ENCODE measurements around the gene TBCB. TPM values are rescaled to one million over a fixed set of nuclear protein-coding genes. Genes with fewer than 3 reads are reported as not detected.
A peak's percentile ranks its signal among the peaks of the same experiment; 100 is the strongest.
"Not testable (repeated sequence)": the region's sequence is repeated elsewhere in the genome, so short reads cannot be mapped to it uniquely, and the experiment has no call there.

The TBCB gene
- total RNA-seq, 5 donors from 2014 or later (not counting 1 experiment from before 2014, with no cell fraction given) = 111 to 179 (median 150) TPM

DNA sequence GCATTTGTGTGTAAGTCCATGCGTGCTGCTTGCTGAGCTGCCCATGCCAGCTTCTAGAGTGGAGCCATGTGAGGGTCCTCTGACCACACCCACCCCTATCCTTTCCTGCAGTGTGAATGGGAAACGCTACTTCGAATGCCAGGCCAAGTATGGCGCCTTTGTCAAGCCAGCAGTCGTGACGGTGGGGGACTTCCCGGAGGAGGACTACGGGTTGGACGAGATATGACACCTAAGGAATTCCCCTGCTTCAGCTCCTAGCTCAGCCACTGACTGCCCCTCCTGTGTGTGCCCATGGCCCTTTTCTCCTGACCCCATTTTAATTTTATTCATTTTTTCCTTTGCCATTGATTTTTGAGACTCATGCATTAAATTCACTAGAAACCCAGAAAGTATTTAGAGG, 10.3 kb downstream of the TBCB start:
- DNase-seq (peak in 1 of 35 experiments; percentile 16), ATAC-seq (replicated peaks in 1 of 4) (no peak)
- POLR2A ChIA-PET = interaction anchor here in 1 of 2 donors (0.6 kb wide), 1 partner anchor 36 kb away, joined by 3 read pairs; no protein-coding TSS in a partner anchor
- no peak overlapping the region for H3K4me3 Mint-ChIP-seq
- no peak overlapping the region for H3K27ac ChIP-seq (ENCODE audit: low read length)
- WGBS (ENCODE audit: insufficient coverage) = 67% methylated on average over 8 of the region's 9 CpGs
- H3K9me3 ChIP-seq = no peaks in the 10 kb centered on the region
- H3K9me3 Mint-ChIP-seq = no peaks in the 10 kb centered on the region
- no peak overlapping the region for H3K27ac Mint-ChIP-seq
- CTCF ChIA-PET = interaction anchor here in 1 of 2 donors (0.6 kb wide), 1 partner anchor 48 kb away, joined by 3 read pairs; no protein-coding TSS in a partner anchor
- H3K27me3 ChIP-seq (replicated peaks in 1 of 2; ENCODE audit: control insufficient read depth in 2 of 2, extremely low read depth in 1 of 2, insufficient read depth in 2 of 2, low read length in 1 of 2) = no peaks in the 10 kb centered on the region
- peaks cover 26% of the 10 kb centered on the region for H3K36me3 Mint-ChIP-seq
- no peak overlapping the region for H3K4me3 ChIP-seq (ENCODE audit: control insufficient read depth in 1 of 2, extremely low read depth in 1 of 2, low read length in 1 of 2)
- peaks cover 6 to 18% of the 10 kb centered on the region in 2 experiments for H3K4me1 ChIP-seq (ENCODE audit: control insufficient read depth in 1 of 2, extremely low read depth in 1 of 2, insufficient read depth in 2 of 2, low read length in 2 of 2)
- H3K36me3 ChIP-seq (ENCODE audit: control insufficient read depth in 2 of 2, extremely low read depth in 1 of 2, insufficient read depth in 1 of 2, low read length in 1 of 2) = peaks cover 15 to 30% of the 10 kb centered on the region in 2 donors
- no peaks in the 10 kb centered on the region for H3K27me3 Mint-ChIP-seq
- H3K4me1 Mint-ChIP-seq = peaks cover 6 to 14% (median 13%) of the 10 kb centered on the region in 3 donors

DNA sequence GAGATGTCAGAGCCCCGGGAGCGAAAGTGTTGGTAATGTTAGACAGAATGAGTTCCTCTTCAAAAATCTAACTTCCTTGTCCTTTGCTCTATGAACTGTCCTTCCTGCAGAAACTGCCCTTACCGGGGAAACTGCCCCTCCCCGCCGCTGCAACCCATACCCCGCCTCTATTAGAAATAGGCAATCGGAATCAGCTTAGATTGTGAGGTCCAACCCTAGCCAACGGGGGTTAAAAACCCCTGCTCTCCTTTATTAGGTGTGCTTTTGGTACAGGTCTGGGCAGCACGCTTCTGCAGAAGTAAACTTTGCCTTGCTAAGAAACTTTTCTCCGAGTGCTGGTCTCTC, 13.1 kb downstream of the TBCB start:
- no peak for DNase-seq
- Mint-ChIP-seq H3K4me3 (peak overlapping the region; percentile 82 to 88 (median 85)), H3K27ac (peak overlapping the region; percentile 88 to 90), H3K36me3 (peaks cover 17% of the 10 kb centered on the region), H3K9me3 (no peaks in the 10 kb centered on the region), H3K27me3 (no peaks in the 10 kb centered on the region), H3K4me1 (peaks cover 6 to 34% (median 29%) of the 10 kb centered on the region in 3 donors)
- no CpG with 5 or more reads among the region's 10 CpGs for WGBS (ENCODE audit: insufficient coverage)
- POLR2A ChIA-PET = interaction anchor here in 1 of 2 donors (0.6 to 0.7 kb wide), 2 partner anchors 16 to 225 kb away, joined by 3 to 7 read pairs; no protein-coding TSS in a partner anchor
- ATAC-seq (replicated peaks in 1 of 4) = no peak
- peak overlapping the region; percentile 66 for H3K27ac ChIP-seq (ENCODE audit: low read length)
- H3K27me3 ChIP-seq (replicated peaks in 1 of 2; ENCODE audit: control insufficient read depth in 2 of 2, extremely low read depth in 1 of 2, insufficient read depth in 2 of 2, low read length in 1 of 2) = no peaks in the 10 kb centered on the region
- peak overlapping the region; percentile 69 to 78 for H3K4me3 ChIP-seq (ENCODE audit: control insufficient read depth in 1 of 2, extremely low read depth in 1 of 2, low read length in 1 of 2)
- H3K36me3 ChIP-seq (ENCODE audit: control insufficient read depth in 2 of 2, extremely low read depth in 1 of 2, insufficient read depth in 1 of 2, low read length in 1 of 2) = peaks cover 6 to 18% of the 10 kb centered on the region in 2 donors
- H3K9me3 ChIP-seq = no peaks in the 10 kb centered on the region
- peaks cover 6 to 43% of the 10 kb centered on the region in 2 experiments for H3K4me1 ChIP-seq (ENCODE audit: control insufficient read depth in 1 of 2, extremely low read depth in 1 of 2, insufficient read depth in 2 of 2, low read length in 2 of 2)
- CTCF ChIA-PET = interaction anchor here in 1 of 2 donors (0.6 to 2.7 kb wide), 12 partner anchors 10 to 175 kb away, joined by 3 to 10 read pairs (median 4); partner anchors contain the start of genes CAPNS1, THAP8, ZNF146 and ZNF565

DNA sequence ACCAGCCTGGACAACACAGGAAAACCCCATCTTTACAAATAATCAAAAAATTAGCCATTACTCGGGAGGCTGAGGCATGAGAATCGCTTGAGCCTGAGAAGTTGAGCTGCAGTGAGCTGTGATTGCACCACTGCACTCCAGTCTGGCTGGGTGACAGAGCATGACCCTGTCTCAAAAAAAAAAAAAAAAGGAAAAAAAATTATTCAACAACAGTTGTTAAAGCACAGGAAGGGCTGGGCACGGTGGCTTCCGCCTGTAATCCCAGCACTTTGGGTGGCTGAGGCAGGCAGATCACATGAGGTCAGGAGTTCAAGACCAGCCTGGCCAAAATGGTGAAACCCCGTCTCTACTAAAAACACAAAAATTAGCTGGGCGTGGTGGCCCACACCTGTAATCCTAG, 16.0 kb downstream of the TBCB start:
- H3K27ac Mint-ChIP-seq; H3K36me3 Mint-ChIP-seq; H3K36me3 ChIP-seq (ENCODE audit: control insufficient read depth in 2 of 2, extremely low read depth in 1 of 2, insufficient read depth in 1 of 2, low read length in 1 of 2); H3K4me3 ChIP-seq (ENCODE audit: control insufficient read depth in 1 of 2, extremely low read depth in 1 of 2, low read length in 1 of 2); H3K27ac ChIP-seq (ENCODE audit: low read length); H3K27me3 ChIP-seq (replicated peaks in 1 of 2; ENCODE audit: control insufficient read depth in 2 of 2, extremely low read depth in 1 of 2, insufficient read depth in 2 of 2, low read length in 1 of 2); ATAC-seq (replicated peaks in 1 of 4); H3K9me3 ChIP-seq; POLR2A ChIA-PET; H3K27me3 Mint-ChIP-seq; H3K9me3 Mint-ChIP-seq: not testable (repeated sequence)
- peaks cover 6 to 44% of the 10 kb centered on the region in 2 experiments for H3K4me1 ChIP-seq (ENCODE audit: control insufficient read depth in 1 of 2, extremely low read depth in 1 of 2, insufficient read depth in 2 of 2, low read length in 2 of 2)
- H3K4me1 Mint-ChIP-seq = peaks cover 6 to 36% (median 31%) of the 10 kb centered on the region in 3 donors
- H3K4me3 Mint-ChIP-seq = peak overlapping the region in 1 of 3 donors; percentile 17
- peak in 3 of 35 experiments; percentile 17 to 22 (median 22) for DNase-seq
- CTCF ChIA-PET = interaction anchor here (0.6 to 1.1 kb wide), 3 partner anchors 11 to 72 kb away, joined by 3 to 8 read pairs (median 3); no protein-coding TSS in a partner anchor
- WGBS (ENCODE audit: insufficient coverage) = 77% methylated on average over 4 of the region's 6 CpGs

DNA sequence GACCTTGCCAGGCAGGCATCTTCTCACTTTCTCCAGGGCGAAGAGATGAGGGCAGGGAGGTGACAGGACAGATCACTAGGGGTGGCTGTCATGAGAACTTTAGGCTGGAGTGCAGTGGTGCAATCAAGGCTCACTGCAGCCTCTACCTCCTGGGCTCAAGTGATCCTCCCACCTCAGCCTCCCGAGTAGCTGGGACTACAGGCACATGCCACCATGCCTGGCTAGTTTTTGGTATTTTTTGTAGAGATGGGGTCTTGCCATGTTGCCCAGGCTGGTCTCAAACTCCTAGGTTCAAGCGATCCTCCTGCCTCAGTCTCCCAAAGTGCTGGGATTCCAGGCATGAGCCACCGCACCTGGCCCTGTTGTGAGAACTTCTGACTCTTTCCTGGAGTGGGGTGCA, 19.6 kb downstream of the TBCB start:
- H3K4me1 ChIP-seq (ENCODE audit: control insufficient read depth in 1 of 2, extremely low read depth in 1 of 2, insufficient read depth in 2 of 2, low read length in 2 of 2) = peaks cover 0 to 36% of the 10 kb centered on the region in 2 experiments
- ATAC-seq (replicated peaks in 1 of 4); H3K36me3 ChIP-seq (ENCODE audit: control insufficient read depth in 2 of 2, extremely low read depth in 1 of 2, insufficient read depth in 1 of 2, low read length in 1 of 2); H3K9me3 ChIP-seq; POLR2A ChIA-PET; H3K27me3 Mint-ChIP-seq; H3K9me3 Mint-ChIP-seq; H3K4me3 Mint-ChIP-seq; H3K36me3 Mint-ChIP-seq; H3K27ac ChIP-seq (ENCODE audit: low read length); H3K4me3 ChIP-seq (ENCODE audit: control insufficient read depth in 1 of 2, extremely low read depth in 1 of 2, low read length in 1 of 2); DNase-seq; H3K27ac Mint-ChIP-seq; CTCF ChIA-PET; H3K27me3 ChIP-seq (replicated peaks in 1 of 2; ENCODE audit: control insufficient read depth in 2 of 2, extremely low read depth in 1 of 2, insufficient read depth in 2 of 2, low read length in 1 of 2): not testable (repeated sequence)
- H3K4me1 Mint-ChIP-seq = peaks cover 0 to 32% (median 24%) of the 10 kb centered on the region in 3 donors
- 100% methylated on average over 2 of the region's 4 CpGs for WGBS (ENCODE audit: insufficient coverage)

DNA sequence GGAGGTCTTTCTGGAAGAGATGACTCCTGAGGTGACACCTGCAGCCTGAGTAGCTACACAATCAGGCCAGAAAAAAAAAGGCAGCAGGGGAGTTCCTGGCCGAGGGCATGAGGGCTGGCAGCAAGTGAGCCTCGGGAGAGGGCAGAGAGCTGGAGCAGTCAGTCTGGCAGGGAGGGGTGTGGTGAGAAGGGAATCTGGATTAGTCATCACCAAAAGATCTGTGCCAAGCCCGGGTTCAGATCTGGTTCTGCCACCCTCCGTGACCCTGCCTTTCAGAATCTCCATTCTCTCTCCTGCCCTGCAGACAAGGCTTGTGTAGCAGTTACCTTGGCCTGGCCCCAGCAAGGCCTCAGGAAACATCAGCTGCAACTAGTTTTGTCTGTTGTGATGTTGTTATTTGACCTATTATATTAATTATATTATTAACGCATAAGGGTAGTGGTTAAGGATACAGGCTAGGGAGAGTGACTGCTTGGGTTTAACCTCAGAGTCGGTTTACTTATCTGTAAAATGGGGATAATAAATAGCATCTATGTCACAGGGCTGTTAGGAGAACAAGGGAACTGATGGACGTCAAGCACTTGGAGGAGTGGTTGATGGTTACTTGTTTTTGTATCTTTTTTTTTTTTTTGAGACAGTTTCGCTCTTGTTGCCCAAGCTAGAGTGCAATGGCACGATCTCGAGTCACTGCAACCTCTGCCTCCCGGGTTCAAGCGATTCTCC, 21.9 kb downstream of the TBCB start:
- H3K9me3 Mint-ChIP-seq = no peaks in the 10 kb centered on the region
- H3K27ac ChIP-seq (ENCODE audit: low read length) = no peak overlapping the region

DNA sequence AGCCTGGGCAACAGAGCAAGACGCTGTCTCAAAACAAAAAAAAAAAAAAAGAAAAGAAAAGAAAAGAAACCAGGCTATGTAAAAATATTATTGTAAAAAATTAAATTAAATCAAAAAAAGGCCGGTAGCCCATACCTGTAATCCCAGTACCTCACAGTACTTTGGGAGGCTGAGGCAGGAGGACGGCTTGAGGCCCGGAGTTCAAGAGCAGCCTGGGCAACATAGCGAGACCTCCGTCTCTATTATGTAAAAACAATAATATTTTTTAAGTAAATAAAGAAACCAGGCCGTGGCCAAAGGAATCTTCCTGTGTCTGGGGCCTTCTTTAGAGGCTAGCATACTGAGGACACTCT, 23.8 kb downstream of the TBCB start:
- Histone ChIP-seq H3K27ac (ENCODE audit: low read length) (peak overlapping the region; percentile 57), H3K4me1 (ENCODE audit: control insufficient read depth in 1 of 2, extremely low read depth in 1 of 2, insufficient read depth in 2 of 2, low read length in 2 of 2) (peaks cover 0 to 22% of the 10 kb centered on the region in 2 experiments), H3K9me3 (no peaks in the 10 kb centered on the region), H3K36me3 (ENCODE audit: control insufficient read depth in 2 of 2, extremely low read depth in 1 of 2, insufficient read depth in 1 of 2, low read length in 1 of 2) (peaks cover 3 to 15% of the 10 kb centered on the region in 2 donors), H3K4me3 (ENCODE audit: control insufficient read depth in 1 of 2, extremely low read depth in 1 of 2, low read length in 1 of 2) (peak overlapping the region; percentile 55 to 68), H3K27me3 (replicated peaks in 1 of 2; ENCODE audit: control insufficient read depth in 2 of 2, extremely low read depth in 1 of 2, insufficient read depth in 2 of 2, low read length in 1 of 2) (peaks cover 0 to 3% of the 10 kb centered on the region in 2 experiments)
- CTCF ChIA-PET = interaction anchor here in 1 of 2 donors (0.7 to 1.5 kb wide), 2 partner anchors 11 kb away, joined by 4 to 10 read pairs; no protein-coding TSS in a partner anchor
- H3K4me3 Mint-ChIP-seq = peak overlapping the region; percentile 94 to 96 (median 95)
- peaks cover 16% of the 10 kb centered on the region for H3K36me3 Mint-ChIP-seq
- DNase-seq = no peak
- H3K4me1 Mint-ChIP-seq = peaks cover 13 to 24% (median 19%) of the 10 kb centered on the region in 3 donors
- H3K27me3 Mint-ChIP-seq = no peaks in the 10 kb centered on the region
- no peaks in the 10 kb centered on the region for H3K9me3 Mint-ChIP-seq
- POLR2A ChIA-PET = no interaction called here
- WGBS (ENCODE audit: insufficient coverage) = 13% methylated on average over 1 of the region's 7 CpGs
- H3K27ac Mint-ChIP-seq = peak overlapping the region; percentile 93 to 96
- ATAC-seq (replicated peaks in 1 of 4) = no peak

More for the DNA sequence above, 21.9 kb downstream of the TBCB start:
- peaks cover 6% of the 10 kb centered on the region for H3K36me3 Mint-ChIP-seq
- H3K4me1 Mint-ChIP-seq = peaks cover 13 to 31% (median 27%) of the 10 kb centered on the region in 3 donors
- no peak for ATAC-seq (replicated peaks in 1 of 4)
- peaks cover 0 to 3% of the 10 kb centered on the region in 2 experiments for H3K27me3 ChIP-seq (replicated peaks in 1 of 2; ENCODE audit: control insufficient read depth in 2 of 2, extremely low read depth in 1 of 2, insufficient read depth in 2 of 2, low read length in 1 of 2)
- H3K36me3 ChIP-seq (ENCODE audit: control insufficient read depth in 2 of 2, extremely low read depth in 1 of 2, insufficient read depth in 1 of 2, low read length in 1 of 2) = peaks cover under 1 to 3% of the 10 kb centered on the region in 2 donors
- H3K27ac Mint-ChIP-seq = peak overlapping the region; percentile 71 to 79
- 80% methylated on average over 4 of the region's 12 CpGs for WGBS (ENCODE audit: insufficient coverage)
- H3K27me3 Mint-ChIP-seq = no peaks in the 10 kb centered on the region
- DNase-seq = no peak
- POLR2A ChIA-PET = no interaction called here
- peaks cover 0 to 33% of the 10 kb centered on the region in 2 experiments for H3K4me1 ChIP-seq (ENCODE audit: control insufficient read depth in 1 of 2, extremely low read depth in 1 of 2, insufficient read depth in 2 of 2, low read length in 2 of 2)
- H3K9me3 ChIP-seq = no peaks in the 10 kb centered on the region
- CTCF ChIA-PET = interaction anchor here in 1 of 2 donors (0.6 kb wide), 1 partner anchor 46 kb away, joined by 3 read pairs; no protein-coding TSS in a partner anchor
- H3K4me3 Mint-ChIP-seq = peak overlapping the region in 2 of 3 donors; percentile 6 to 21
- no peak overlapping the region for H3K4me3 ChIP-seq (ENCODE audit: control insufficient read depth in 1 of 2, extremely low read depth in 1 of 2, low read length in 1 of 2)
